ENCODE data around the gene EXD3.
"Not testable (repeated sequence)": the region's sequence is repeated elsewhere in the genome, so short reads cannot be mapped to it uniquely, and the experiment has no call there.

The EXD3 gene

GRCh38 chr9:137262173-137262908, 160.6 kb downstream of the EXD3 start:
- peaks cover 36% of the 10 kb centered on the region for H3K36me3 ChIP-seq (ENCODE audit: control insufficient read depth, insufficient read depth, low read length, severe bottlenecking)
- peak; percentile 34 for DNase-seq (ENCODE audit: low read depth)
- not testable (repeated sequence) for H3K4me1 ChIP-seq (ENCODE audit: control insufficient read depth, insufficient read depth, low read length); H3K9me3 ChIP-seq (ENCODE audit: control insufficient read depth, low read length); H3K27me3 ChIP-seq (replicated peaks; ENCODE audit: control insufficient read depth, insufficient read depth, low read length); H3K4me3 ChIP-seq (ENCODE audit: low read length); H3K9ac ChIP-seq (ENCODE audit: low read length)

All from adipocyte (in vitro differentiated cells).